DMS114 treated with DMSO at 0.1 percent for 48 hours (cell line): Measurements from ENCODE around the gene CLEC6A.
"Not testable (repeated sequence)": the region's sequence is repeated elsewhere in the genome, so short reads cannot be mapped to it uniquely, and the experiment has no call there.

Experiments used
- DNase-seq: peaks from one replicate; lab custom pipeline; 2025; ENCODE audit not compliant: unreplicated experiment; lab: John Stamatoyannopoulos, UW

Gene CLEC6A

GRCh38 chr12:8455727-8456360, at the start of gene CLEC6A:
Gene CLEC6A (plus strand): TSS chr12:8455962. CDS start chr12:8456112, 150 bp downstream.
- DNase-seq = no peak

- not testable (repeated sequence) for DNase-seq
Measured at GRCh38 chr12:8419576-8419975, 36.2 kb upstream of the CLEC6A start.

GRCh38 chr12:8420506-8420905, 35.3 kb upstream of the CLEC6A start:
- DNase-seq = no peak

DNA sequence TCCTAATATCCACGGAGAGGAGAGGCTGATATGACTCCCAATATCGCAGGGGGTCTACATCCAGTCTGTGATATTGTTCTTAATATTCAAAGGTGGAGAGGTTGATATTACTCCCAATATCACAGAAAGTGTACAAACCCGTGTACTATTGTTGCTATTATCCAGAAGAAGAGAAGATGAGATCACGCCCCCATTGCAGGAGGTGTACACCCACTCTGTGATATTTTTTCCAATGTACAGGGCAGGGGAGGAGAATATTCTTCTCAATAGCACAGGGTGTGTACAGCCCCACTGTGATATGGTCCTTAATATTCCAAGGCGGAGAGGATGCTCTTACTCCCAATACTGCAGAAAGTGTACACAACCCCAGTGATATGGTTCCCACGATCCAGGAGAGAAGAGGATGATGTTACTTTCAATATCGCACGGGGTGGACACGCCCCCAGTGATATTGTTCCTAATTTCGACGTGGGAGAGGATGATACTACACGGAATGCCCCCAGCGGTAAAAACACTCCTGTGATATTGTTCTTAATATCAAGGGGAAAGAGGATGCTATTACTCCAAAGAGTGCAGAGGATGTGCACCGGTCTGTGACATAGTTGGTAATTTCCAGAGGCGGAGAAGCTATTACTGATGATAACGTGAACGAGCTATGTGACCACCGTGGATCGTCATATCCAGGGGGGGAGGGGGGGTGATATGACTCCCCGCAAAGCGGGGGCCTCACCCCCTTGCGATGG, 11.1 kb upstream of the CLEC6A start:
- not testable (repeated sequence) for DNase-seq

DNA sequence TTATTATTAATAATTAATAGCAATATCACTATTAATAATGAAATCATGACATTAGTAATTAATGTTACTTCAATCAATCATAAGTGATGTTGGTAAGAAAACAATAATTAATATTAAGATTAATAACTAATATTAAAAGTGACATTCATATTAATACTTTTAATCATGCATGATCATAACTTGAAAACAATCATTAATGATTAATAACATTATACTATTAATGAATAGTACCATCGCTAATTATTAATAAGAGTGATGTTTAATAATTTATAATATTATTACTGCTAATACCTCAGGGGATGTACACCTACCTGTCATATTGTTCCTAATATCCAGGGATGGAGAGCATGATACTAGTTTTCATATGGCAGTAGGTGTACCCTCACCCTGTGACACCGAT, 10.0 kb upstream of the CLEC6A start:
- no peak for DNase-seq

DNA sequence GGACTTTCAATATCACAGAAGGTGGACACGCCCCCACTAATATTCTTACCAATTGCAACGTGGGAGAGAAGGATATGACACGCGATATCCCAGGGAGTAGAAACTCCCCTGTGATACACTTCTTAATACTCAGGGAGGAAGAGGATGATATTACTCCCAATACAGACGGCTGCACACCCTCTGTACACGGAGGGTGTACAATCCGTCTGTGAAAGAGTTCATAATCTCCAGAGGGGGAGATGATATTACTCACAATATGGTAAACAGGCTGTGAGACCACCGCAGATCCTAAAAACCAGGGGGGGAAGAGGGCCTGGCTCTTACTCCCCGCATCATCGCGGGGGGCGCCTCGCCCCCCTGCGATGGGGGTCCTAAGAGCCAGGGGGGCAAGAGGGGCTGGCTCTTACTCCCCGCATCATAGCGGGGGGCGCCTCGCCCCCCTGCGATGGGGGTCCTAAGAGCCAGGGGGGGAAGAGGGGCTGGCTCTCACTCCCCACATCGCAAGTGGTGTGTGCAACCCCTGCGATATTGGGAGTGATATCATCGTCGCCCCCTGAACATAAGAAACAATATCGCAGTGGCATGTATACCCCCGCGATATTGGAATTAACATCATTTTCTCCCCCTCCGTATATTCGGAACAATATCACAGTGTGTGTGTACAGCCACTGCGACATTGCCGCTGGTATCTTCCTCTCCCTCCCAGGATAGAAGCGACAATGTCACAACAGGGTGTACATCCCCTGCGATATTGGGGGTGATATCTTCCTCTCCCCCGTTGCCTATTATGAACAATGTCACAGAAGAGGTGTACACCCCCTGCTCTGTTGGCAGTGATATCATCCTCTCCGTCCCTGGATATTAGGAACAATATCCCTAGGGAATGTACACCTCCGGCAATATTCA, 8.9 kb upstream of the CLEC6A start:
- DNase-seq = no peak

DNA sequence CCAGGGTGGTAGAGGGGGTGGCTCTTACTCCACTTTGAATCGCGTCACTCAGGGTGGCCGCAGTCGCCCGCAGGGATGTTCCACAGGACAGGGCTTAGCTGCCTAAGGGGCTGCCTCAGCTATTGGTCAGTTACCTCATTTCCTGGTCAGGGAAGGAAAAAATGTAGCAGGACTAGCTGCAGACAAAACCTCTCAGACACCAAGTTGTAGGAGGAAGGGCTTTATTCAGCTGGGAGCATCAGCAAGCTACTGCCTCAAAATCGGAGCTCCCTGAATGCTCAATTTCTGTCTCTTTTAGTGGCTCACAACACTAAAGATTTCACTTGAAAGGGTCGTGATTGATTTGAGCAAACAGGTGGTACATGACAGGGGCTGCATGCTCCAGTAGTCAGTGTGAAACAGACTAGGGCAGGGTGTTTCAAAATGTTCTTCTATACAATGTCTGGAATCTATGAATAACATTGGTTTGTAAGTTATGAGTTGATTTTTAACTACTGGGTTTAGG, 6.4 kb upstream of the CLEC6A start:
- DNase-seq = no peak

DNA sequence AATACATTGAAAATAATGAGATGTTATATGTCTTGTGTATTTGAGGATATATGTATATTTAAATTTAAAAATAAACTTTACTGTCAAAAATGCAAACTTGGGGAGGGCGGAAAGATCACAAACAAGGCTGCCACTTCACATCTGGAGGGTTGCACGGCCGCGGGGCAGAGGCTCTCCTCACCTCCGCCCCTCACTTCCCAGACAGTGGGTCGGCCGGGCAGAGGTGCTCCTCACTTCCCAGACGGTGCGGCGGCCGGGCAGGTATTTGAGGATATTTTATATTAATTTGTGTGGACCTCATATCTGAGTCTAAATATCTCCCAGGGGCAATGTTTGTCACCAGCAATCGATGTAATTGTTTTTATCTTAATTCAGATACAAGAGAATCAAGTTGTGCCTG, 3.7 kb upstream of the CLEC6A start:
- no peak for DNase-seq

- DNase-seq = no peak
Measured at GRCh38 chr12:8453021-8453513, 2.7 kb upstream of the CLEC6A start.

DNA sequence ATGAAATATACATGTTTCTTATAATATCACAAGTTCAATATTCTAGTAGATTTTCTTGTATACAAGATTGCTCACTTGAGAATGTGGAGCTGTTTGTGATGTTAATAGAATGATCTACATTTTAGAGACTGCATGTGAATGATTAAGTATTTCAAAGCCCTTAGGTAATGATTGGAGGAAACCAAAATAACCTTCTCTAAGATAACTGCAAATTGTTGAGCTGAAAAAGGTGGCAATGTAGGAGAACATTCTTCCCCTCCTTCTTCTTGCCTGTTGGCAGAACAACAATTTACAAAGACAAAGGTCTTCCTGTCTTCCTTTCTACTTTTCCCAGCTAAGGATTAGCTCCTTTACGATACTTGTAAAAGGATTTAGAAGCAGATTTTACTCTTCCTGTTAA, 2.0 kb upstream of the CLEC6A start:
- no peak for DNase-seq

- no peak for DNase-seq
Measured at GRCh38 chr12:8455271-8455670, 491 bp upstream of the CLEC6A start.

GRCh38 chr12:8461426-8461825, 5.7 kb downstream of the CLEC6A start:
- no peak for DNase-seq

DNA sequence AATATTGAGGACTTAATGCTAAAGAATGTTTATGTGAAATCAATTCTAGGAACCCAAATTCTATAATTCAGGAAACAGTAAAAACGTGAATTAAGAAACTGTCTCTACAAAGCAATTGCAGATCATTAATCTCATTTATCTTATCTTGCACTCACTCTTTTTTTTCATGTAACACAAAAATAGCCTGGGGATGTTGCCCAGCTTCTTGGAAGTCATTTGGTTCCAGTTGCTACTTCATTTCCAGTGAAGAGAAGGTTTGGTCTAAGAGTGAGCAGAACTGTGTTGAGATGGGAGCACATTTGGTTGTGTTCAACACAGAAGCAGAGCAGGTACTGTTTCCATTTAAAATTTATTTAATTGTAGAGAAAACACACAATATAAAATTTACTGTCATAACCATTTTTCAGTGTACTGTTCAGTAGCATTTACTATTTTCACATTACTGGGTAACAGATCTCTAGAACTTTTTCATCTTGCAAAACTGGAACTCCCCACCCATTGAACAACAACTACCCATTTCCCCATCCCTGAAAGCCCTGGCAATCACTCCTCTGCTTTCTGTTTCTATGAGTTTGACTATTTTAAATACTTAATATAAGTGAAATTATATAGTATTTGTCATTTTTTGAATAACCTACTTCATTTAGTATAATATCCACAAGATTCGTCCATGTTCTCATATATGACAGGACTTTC, 9.7 kb downstream of the CLEC6A start:
- no peak for DNase-seq

DNA sequence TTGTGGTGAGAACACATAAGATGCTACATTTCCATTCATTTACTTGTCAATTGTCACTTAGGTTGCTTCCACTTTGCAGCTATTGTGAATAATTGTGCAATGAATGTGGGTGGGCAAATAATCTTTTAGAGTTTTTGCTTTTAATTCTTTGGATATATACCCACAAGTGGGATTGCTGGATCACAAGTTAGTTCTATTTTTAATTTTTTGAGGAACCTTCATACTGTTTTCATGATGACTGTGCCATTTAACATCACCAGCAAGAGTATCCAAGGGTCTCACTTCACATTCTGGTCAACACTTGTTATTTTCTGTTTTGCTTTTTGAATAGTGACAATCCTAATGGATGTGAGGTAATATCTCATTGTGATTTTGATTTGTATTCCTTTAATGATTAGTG, 10.5 kb downstream of the CLEC6A start:
- DNase-seq = no peak

DNA sequence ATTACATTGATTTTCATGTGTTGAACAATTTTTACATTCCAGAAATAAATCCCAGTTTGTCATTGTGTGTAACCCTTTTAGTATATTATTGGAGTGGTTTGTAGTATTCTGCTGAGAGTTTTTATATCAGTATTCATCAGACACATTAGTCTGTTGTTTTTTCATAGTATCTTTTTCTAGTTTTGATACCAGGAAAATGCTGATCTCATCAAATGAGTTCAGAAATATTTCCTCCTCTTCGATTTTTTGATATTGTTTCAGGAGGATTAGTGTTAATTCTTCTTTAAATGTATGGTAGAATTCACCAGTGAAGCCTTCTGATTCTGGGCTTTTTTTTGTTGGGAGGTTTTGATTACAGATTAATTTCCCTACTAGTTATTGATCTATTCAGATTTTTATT, 15.3 kb downstream of the CLEC6A start:
- DNase-seq = no peak

DNA sequence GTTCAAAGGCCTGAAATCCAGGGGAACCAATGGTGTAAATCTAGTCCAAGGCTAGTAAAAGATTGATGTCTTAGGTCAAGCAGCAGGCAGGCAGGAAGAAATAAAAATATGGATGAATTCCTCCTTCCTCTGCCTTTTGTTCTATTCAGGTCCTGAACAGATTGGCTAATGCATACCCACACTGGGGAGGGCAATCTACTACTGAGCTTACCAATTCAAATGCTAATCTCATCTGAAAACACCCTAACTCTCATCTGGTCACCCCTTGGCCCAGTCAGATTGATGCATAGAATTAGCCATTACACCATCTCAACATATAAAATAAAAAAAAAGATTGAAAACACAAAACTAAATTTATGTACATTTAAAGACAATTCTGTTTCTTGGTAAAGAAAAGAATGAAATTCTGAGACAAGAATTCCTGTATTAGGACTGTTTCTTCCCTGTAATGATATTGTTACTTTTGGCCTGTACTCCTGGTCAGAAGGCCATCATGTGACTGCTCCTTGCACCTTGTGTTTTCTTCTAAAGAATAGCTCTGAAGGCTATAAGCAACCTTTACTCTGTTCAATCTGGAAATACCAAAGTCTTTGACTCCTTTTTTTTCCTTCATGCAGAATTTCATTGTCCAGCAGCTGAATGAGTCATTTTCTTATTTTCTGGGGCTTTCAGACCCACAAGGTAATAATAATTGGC, 19.9 kb downstream of the CLEC6A start:
- no peak for DNase-seq

- no peak for DNase-seq
Measured at GRCh38 chr12:8482571-8483061, 26.9 kb downstream of the CLEC6A start.

- DNase-seq = no peak
Measured at GRCh38 chr12:8483079-8483478, 27.3 kb downstream of the CLEC6A start.

DNA sequence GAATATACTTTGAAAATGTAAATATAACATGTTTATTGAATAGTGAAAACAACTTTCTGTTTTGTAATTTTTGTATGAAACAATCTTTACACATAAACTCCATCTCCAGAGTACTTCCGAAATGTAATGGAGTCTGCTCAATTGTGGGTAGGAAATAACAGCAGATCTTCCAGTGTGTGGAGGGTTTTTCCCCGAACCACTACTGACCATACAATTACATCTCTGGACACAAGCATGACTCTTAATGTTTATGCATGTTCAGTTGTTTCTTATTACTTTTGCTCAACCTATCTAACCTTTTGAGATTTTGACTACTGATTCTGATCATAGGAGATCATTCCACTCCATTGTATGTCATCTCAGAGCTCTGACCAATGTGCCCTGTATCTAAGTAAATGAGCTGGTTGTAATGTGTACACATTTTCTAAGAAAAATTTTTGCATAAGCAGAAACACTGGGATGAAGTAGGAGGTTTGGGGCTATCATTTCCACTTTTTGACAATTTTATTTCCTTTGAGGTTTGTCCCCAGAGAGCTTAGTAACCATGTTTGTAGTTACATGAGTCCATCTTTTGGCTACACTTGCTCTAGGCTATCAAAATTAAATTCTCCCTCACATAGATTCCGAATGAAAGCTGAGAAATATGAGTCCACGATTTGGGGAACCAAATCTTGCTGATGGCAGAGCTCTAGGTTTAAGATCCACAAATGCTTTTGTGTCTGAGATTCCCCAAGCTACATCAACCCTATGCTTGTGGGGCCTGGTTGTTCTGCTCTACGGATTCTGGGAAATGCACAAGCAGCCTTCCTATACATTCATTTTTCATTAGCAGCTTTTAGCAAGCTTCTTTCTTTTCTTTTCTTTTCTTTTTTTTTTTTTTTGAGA, 36.1 kb downstream of the CLEC6A start:
- DNase-seq = no peak
